HG02610 (cell line): ENCODE results near the gene TFF1.

Experiments used
- ATAC-seq: cut with Tn5 transposase; IDR thresholded peaks from one replicate; pipeline ENCODE4 v1.9.1; 2021; ENCODE audit warnings: mild to moderate bottlenecking, moderate library complexity; ENCODE audit not compliant: unreplicated experiment

The TFF1 gene

GRCh38 chr21:42365770-42366169 is 565 bp downstream of the TFF1 start:
- ATAC-seq = no peak

DNA sequence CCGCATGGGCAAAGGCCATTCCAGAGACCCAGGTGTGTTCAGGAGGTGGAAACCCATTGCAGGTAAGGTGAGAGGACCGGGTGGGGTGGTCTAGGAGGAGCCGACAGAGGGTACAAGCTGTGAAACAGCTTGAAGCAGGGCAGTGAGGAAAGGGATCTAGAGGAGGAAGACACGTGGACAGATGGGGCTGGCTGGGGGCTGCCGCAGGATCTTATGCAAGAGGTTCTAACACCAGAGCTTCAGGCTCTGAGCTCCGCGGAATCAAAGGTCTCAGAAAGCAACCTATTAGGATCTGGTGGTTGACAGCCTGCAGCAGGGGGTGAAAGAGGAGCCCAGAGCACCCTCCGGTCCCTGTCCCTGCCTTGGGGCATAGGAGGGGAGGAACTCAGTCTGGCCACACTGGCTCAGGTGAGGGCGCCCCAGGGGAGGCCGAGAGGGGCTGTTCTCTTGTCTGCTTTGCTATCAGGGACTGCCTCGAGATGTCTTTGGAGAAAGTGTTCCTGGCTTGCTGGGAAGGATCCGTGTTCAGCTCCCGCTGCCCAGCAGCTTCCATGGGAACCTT is 1.9 kb downstream of the TFF1 start:
- ATAC-seq = no peak

DNA sequence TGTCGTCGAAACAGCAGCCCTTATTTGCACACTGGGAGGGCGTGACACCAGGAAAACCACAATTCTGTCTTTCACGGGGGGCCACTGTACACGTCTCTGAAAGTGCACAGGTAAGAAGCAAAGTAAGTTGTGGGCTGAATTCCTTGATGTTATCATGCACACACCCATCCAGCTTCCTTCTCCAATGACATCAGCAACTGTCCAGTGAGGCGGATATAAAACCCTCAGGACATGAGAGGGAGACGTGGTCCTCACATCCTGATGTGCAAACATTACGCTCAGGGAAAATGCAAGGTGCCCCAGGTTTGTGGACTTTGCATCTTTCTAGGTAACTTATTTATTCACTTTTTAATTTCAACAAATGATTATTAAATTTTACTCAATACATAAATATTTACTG is 3.0 kb downstream of the TFF1 start:
- no peak for ATAC-seq

- ATAC-seq = no peak
Observed at GRCh38 chr21:42362700-42363099, 3.6 kb downstream of the TFF1 start.

GRCh38 chr21:42362198-42362597 is 4.1 kb downstream of the TFF1 start:
- ATAC-seq = no peak

- ATAC-seq = no peak
Observed at GRCh38 chr21:42361286-42361685, 5.0 kb downstream of the TFF1 start.

- ATAC-seq = no peak
Observed at GRCh38 chr21:42360317-42360716, 6.0 kb downstream of the TFF1 start.

DNA sequence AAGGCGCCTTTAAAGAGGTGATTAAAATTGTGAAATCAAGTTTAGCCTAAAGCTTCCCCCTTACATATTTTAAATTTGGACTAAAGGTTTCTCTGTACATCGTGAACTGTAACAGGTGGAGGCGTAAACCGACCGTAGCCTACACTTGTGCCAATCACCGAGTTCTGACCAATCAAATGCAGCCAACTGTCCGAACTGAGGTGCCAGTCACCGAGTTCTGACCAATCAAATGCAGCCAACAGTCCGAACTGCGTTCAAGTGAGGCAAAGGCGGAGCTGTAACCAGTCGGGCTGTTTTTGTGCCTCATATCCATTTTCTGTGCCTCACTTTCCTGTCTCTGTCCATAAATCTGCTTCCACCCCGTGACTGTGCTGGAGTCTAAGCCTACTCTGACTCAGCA is 7.4 kb downstream of the TFF1 start:
- no peak for ATAC-seq

- ATAC-seq = no peak
Observed at GRCh38 chr21:42358261-42358660, 8.1 kb downstream of the TFF1 start.

DNA sequence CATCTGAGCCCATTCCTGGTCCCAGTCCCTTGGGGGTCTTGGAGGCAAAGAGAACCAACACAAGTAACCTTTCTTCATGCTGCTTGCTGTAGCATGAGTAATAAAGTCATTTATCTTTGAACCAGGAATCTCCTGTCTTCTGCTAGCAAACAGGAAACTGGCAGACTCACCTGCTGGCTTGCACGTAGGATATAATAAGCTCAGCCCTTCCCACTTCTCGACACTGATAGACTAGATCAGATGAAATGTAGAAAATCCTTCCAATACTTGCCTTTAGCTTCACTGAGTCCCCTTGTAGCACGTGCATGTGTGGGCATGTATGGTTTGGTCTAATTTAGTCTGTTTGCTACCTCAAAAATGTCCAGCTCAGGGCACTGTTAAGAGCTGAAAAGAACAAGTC is 9.0 kb downstream of the TFF1 start:
- ATAC-seq = no peak

DNA sequence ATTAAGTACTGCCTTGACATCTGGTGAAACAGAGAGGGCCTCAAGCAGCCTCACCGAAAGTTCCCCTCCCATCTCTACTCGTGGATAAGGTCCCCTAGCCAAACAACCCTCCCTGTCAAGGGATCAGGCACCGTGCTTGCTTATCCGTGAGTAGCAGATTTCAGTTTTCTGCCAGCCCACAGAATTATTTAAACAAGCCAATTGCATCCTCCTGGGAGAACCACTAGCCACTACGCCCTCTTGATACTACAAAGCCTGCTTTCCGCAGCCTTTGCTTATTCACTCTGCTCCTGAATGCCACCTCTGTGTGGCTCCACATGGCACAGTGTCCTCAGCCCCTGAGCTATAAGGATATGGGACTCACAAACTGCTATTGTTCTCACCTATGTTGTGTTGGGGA is 9.7 kb downstream of the TFF1 start:
- ATAC-seq = no peak

DNA sequence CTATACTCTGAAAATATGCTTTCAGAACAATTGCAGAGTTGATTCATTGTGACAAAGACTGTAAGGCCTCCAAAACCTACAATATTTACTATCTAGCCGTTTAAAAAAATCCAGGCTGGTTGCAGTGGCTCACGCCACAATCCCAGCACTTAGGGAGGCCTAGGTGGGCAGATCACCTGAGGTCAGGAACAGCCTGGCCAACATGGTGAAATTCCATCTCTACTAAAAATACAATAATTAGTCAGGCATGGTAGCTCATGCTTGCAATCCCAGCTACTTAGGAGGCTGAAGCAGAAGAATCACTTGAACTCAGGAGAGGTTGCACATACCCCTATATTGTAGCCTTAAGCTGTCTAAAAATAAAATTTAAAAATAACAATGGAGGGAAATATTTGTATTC is 10.3 kb downstream of the TFF1 start:
- ATAC-seq = no peak

DNA sequence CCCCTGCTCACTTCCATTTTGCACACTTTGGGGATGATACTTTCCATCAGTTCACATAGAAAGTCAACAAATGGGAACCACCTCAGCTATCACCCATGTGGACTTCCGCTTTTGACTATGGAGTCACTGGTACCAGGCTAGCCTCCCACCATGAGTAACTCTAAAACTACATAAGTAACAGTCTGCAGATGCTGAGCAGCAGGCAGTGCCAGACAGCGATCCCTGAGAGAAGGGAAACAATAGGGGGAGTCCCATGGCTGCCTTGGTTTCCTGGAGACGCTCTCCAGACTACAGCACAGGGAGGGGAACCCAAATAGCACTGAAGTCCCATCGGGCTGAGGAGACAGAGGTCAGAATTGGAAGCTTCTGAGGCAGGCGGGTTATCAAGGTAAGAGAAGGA is 12.7 kb downstream of the TFF1 start:
- ATAC-seq = no peak

DNA sequence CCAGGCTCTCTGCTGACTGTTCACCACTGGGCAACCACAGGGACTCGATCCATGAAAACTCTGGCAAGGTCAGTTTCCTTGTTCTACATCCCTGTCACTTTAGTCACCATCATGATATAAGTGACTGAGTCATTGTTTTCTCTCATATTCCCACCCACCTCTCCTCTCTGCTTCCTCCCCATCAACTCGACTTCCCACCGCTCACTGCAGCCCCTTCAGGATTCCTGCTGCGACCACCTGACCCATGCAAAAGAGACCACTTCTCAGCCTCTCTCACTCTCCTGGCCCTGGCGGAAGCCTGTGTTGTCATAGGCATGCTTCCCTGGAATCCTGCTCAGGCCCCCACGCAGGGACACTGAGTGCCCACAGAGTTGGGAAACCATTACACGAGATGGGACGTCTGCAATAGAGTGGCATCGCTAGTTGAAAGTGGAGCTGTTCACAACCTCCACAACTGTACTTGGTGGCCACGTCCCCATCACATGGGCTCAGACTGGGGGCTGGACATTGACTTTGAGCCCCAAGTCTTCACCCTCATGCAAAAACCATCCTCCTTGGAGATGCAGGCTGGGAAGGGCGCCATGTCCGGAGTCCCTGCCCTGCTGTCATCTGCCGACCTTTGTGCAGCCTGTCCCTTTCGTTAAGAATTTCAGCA is 13.8 kb downstream of the TFF1 start:
- no peak for ATAC-seq

DNA sequence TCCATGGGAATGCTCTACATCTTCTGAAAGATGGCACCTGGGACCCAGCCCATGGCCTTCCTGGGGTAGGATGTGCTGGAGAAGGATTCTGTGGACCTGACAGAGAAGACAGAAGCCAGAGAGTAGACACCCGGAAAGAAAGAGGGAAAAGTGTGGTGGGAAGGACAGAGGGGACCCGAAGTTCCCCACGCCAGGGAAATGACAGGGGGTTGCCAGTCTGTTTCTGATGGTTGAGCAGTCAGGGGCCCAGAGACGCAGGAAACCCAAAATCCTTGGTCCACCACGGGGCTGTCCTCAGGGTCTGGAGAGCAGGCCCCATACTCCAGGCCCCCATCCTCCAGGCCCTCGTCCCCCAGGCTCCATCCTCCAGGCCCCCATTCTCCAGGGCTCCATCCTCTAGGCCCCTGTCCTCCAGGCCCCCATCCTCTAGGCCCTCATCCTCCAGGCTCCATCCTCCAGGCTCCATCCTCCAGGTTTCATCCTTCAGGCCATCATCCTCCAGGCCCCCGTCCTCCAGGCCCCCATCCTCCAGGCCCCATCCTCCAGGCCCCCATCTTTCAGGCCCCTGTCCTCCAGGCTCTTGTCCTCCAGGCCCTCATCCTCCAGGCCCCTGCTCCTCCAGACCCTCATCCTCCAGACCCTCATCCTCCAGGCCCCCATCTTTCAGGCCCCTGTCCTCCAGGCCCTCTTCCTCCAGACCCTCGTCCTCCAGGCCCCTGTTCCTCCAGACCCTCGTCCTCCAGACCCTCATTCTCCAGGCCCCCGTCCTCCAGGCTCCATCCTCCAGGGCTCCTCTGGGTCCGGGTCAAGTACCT is 14.5 kb downstream of the TFF1 start:
- ATAC-seq = no peak

DNA sequence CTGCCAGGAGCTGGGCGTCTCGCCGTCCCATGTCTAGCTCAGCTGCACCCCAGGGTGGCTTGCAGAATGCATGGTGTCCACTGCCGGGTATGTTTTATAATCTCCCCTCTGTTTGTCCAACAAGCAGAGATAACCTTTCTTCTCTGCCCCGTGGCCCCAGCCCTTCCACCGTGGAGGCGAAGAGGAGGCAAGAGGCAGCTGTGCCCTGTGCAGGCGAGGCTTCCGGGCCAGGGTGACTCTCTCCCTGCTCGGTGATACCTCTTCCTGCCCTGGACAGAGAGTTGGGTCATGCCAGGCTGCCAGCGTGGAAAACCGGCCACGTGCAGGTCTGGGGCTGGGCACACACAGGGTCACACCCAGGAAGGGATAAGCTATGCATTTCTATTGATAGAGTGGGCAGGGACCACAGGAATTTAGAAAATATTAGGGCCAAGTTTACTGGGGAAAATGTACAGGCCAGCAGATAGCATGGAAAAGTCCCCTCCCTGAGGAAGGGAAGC is 15.4 kb downstream of the TFF1 start, which contains the start of gene TFF2:
Gene TFF2, minus strand, starts transcription at position 68 of the 500 bp plus-strand sequence. Its CDS starts 37 bp downstream, at position 31.
- no peak for ATAC-seq

- no peak for ATAC-seq
Observed at GRCh38 chr21:42350318-42350910, 15.9 kb downstream of the TFF1 start.

DNA sequence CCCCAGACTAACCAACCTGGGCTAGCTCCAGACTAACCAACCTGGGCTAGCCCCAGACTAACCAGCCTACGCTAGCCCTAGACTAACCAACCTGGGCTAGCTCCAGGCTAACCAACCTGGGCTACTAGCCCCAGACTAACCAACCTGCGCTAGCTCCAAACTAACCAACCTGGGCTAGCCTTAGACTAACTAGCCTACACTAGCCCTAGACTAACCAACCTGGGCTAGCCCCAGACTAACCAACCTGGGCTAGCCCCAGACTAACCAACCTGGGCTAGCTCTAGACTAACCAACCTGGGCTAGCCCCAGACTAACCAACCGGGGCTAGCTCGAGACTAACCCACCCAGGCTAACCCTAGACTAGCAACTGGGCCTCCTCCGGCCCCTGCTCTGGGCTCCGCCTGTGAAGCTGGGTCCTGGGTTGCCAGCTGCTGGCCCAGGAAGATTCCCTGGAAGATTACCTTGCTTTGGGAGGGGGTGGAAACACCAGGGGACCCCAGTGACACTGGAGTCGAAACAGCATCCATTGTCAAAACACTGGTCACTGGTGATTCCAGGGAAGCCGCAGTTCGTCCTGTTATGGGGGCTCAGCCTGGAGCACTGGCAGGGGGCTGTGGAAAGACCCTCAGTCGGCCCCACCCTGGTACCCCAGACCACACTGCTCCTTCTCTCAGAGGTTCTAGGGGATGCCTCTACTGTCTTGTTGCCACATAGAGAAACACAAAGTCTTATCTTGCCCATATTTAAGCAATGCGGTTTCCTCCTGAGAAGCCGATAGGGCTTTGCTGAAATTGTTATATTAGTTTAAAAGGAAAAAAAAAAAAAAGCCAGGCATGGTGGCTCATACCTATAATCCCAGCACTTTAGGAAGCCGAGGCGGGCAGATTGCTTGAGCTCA is 16.7 kb downstream of the TFF1 start:
- ATAC-seq = no peak

DNA sequence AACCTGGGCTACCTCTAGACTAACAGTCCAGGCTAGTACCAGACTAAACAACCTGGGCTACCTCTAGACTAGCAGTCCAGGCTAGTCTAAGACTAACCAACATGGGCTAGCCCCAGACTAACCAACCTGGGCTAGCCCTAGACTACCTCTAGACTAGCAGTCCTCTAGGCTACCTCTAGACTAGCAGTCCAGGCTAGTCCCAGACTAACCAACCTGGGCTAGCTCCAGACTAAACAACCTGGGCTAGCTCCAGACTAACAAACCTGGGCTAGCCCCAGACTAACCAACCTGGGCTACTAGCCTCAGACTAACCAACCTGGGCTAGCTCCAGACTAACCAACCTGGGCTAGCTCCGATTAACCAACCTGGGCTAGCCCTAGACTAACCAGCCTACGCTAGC is 17.6 kb downstream of the TFF1 start:
- no peak for ATAC-seq

DNA sequence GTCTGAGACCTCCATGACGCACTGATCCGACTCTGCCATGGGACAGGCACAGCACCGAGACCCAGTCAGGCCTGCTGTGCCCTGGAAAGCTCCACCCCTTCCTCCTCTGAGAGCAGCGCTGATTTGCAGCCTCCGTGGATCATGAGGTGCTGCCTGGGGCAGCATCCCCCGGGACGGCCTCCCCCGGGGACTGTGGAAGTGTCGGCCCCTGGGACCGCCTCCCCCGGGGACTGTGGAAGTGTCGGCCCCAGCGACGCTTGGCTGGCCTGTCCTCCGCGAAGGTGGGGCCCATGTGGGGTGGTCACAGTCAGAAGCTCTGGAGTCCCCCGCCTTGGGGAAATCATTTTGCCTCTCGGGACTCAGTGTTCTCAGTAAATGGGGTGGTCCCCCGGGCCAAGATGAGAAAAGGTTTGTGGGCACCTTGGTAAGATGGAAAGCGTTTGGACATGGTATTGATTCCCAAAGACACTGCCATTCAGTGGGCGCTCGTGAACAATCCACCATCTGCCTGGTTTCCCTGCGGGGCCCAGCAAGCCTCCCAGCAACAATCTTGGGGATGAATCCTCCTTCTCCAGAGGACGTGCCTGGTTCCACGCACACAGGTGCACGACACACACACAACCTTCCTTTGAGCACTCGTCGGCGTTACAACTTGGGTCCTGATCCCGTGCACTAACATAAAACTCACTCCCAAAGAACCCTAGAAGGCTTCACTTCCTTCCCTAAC is 18.6 kb downstream of the TFF1 start:
- no peak for ATAC-seq
